GM23338 (cell line): ENCODE results near the gene NXPH2. TPM values are rescaled to one million over a fixed set of nuclear protein-coding genes. Genes with fewer than 3 reads are reported as not detected.

Experiments used
- ATAC-seq: fragments of 200-7000 bp; cut with Tn5 transposase; 3 replicates; pipeline ENCODE4 v1.9.1; 2020
- DNase-seq: peaks from one replicate; pipeline ENCODE4 v3.0.0-alpha.2; 2015; ENCODE audit warnings: low spot score
- H2AFZ ChIP-seq: fragments of 200-600 bp; sonication (generic); 2 replicates; pipeline ENCODE4 v1.8.0; 2016; ENCODE audit warnings: antibody characterized with exemption, mild to moderate bottlenecking, moderate library complexity
- H3F3A ChIP-seq: fragments of 200-600 bp; sonication (generic); replicated peaks from 2 replicates; pipeline ENCODE4 v1.8.0; 2017; ENCODE audit warnings: antibody characterized with exemption, mixed run types, low read depth
- H3K27ac ChIP-seq: fragments of 200-600 bp; sonication (generic); 2 replicates; pipeline ENCODE4 v1.6.1; 2016; ENCODE audit warnings: low read depth
- H3K27me3 ChIP-seq: fragments of 200-600 bp; sonication (generic); 2 replicates; pipeline ENCODE4 v1.8.0; 2016; ENCODE audit warnings: mild to moderate bottlenecking, mixed run types, moderate library complexity; ENCODE audit not compliant: insufficient read depth
- H3K36me3 ChIP-seq: fragments of 200-600 bp; sonication (generic); 2 replicates; pipeline ENCODE4 v1.8.0; 2016; ENCODE audit warnings: mild to moderate bottlenecking; ENCODE audit not compliant: insufficient read depth
- H3K4me1 ChIP-seq: fragments of 200-600 bp; sonication (generic); 2 replicates; pipeline ENCODE4 v1.8.0; 2016; ENCODE audit warnings: mild to moderate bottlenecking, moderate library complexity; ENCODE audit not compliant: insufficient read depth
- H3K4me2 ChIP-seq: fragments of 200-600 bp; sonication (generic); 2 replicates; pipeline ENCODE4 v1.7.1; 2017; ENCODE audit warnings: mixed run types
- H3K4me3 ChIP-seq: fragments of 200-600 bp; sonication (generic); 2 replicates; pipeline ENCODE4 v1.6.1; 2016; ENCODE audit warnings: mixed run types
- H3K79me2 ChIP-seq: fragments of 200-600 bp; sonication (generic); replicated peaks from 2 replicates; pipeline ENCODE4 v1.8.0; 2017; ENCODE audit warnings: mild to moderate bottlenecking; ENCODE audit not compliant: insufficient read depth
- H3K9me2 ChIP-seq: fragments of 200-600 bp; sonication (generic); 2 replicates; pipeline ENCODE4 v1.8.0; 2017; ENCODE audit not compliant: insufficient read depth
- H4K20me1 ChIP-seq: fragments of 200-600 bp; sonication (generic); replicated peaks from 2 replicates; pipeline ENCODE4 v1.8.0; 2017; ENCODE audit warnings: mild to moderate bottlenecking; ENCODE audit not compliant: insufficient read depth
- H3K27ac Mint-ChIP-seq: 2 replicates; pipeline ENCODE4 v1.8.0; 2020; ENCODE audit warnings: inconsistent platforms, mild to moderate bottlenecking, moderate library complexity, mixed read lengths
- H3K27me3 Mint-ChIP-seq: 3 replicates; pipeline ENCODE4 v1.8.0; 2022; ENCODE audit warnings: low read depth, mild to moderate bottlenecking, moderate library complexity, mixed read lengths, inconsistent platforms; ENCODE audit not compliant: insufficient read depth, poor library complexity
- H3K36me3 Mint-ChIP-seq: 3 replicates; pipeline ENCODE4 v1.8.0; 2021; ENCODE audit warnings: low read depth, mild to moderate bottlenecking, inconsistent platforms, moderate library complexity, mixed read lengths
- H3K4me1 Mint-ChIP-seq: 3 replicates; pipeline ENCODE4 v1.8.0; 2020; ENCODE audit warnings: mild to moderate bottlenecking, inconsistent platforms, mixed read lengths
- H3K4me3 Mint-ChIP-seq: 3 replicates; pipeline ENCODE4 v1.8.0; 2021; ENCODE audit warnings: moderate library complexity, mild to moderate bottlenecking, inconsistent platforms, mixed read lengths
- H3K9me3 Mint-ChIP-seq: 3 replicates; pipeline ENCODE4 v1.8.0; 2020; ENCODE audit warnings: moderate library complexity, mild to moderate bottlenecking, inconsistent platforms, mixed read lengths
- CREB1 ChIP-seq: fragments of 250-450 bp; sonication (Bioruptor Pico); IDR thresholded peaks from 2 replicates; pipeline ENCODE4 v1.5.0; 2020; ENCODE audit warnings: low read depth, mild to moderate bottlenecking, moderate library complexity
- NANOG ChIP-seq: IDR thresholded peaks from 2 replicates; pipeline ENCODE4 v1.6.1; 2016; ENCODE audit warnings: antibody characterized with exemption, borderline replicate concordance
- STAT1 ChIP-seq: IDR thresholded peaks from one replicate; pipeline ENCODE4 v1.6.1; 2016; ENCODE audit warnings: antibody characterized with exemption; ENCODE audit not compliant: unreplicated experiment
- ZNF114 ChIP-seq: fragments of 250-450 bp; sonication (Bioruptor Pico); IDR thresholded peaks from 2 replicates; pipeline ENCODE4 v1.5.0; 2020; ENCODE audit warnings: mild to moderate bottlenecking, moderate library complexity
- ZNF331 ChIP-seq: fragments of 250-450 bp; sonication (Bioruptor Pico); IDR thresholded peaks from 2 replicates; pipeline ENCODE4 v1.5.0; 2020; ENCODE audit warnings: low read depth, mild to moderate bottlenecking, moderate library complexity
- polyA plus RNA-seq: library from polyadenylated mRNA; unstranded; fragments of >200 nt; fragmentation: Nextera tagmentation; extraction: Ambion mirVana; gene quantifications from 2 replicates; pipeline ENCODE4 v1.2.1, GENCODE V29; 2016
- total RNA-seq: library from RNA; depleted of rRNA; stranded (reverse); fragments of >200 nt; shearing (Covaris generic); gene quantifications from 2 replicates; pipeline ENCODE4 v1.2.3, GENCODE V29; 2014
- TF ChIP-seq, protein P1 (sequence below): IDR thresholded peaks from one replicate; pipeline ENCODE4 v1.6.1; 2018; ENCODE audit warnings: antibody characterized with exemption; ENCODE audit not compliant: unreplicated experiment
- TF ChIP-seq, protein P2 (sequence below): fragments of 250-450 bp; sonication (Bioruptor Pico); IDR thresholded peaks from 2 replicates; pipeline ENCODE4 v1.5.0; 2020; ENCODE audit warnings: mild to moderate bottlenecking, moderate library complexity

Gene NXPH2
- total and polyA plus RNA-seq, 2 experiments from 2014 or later = 2.7 to 8.3 TPM

DNA sequence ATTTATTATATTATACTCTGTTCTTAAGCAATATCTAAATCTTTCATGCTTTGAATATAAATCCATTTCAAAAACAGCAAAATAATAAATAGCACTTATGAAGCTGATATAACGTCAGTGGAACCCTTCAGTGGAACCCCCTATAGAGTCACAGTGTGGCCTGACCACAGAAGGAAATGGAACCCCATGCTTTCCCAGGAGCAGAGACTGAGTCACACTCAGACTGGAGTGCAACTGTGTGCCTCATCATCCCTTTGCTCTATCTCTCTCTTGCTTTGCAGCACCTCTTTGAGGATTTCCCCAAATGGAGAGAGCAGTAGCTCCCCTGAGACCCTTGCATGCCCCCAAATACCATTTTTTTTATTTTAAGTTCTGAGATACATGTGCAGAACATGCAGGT is 13.1 kb downstream of the NXPH2 start (continued):
- TF ChIP-seq, protein P1, sequence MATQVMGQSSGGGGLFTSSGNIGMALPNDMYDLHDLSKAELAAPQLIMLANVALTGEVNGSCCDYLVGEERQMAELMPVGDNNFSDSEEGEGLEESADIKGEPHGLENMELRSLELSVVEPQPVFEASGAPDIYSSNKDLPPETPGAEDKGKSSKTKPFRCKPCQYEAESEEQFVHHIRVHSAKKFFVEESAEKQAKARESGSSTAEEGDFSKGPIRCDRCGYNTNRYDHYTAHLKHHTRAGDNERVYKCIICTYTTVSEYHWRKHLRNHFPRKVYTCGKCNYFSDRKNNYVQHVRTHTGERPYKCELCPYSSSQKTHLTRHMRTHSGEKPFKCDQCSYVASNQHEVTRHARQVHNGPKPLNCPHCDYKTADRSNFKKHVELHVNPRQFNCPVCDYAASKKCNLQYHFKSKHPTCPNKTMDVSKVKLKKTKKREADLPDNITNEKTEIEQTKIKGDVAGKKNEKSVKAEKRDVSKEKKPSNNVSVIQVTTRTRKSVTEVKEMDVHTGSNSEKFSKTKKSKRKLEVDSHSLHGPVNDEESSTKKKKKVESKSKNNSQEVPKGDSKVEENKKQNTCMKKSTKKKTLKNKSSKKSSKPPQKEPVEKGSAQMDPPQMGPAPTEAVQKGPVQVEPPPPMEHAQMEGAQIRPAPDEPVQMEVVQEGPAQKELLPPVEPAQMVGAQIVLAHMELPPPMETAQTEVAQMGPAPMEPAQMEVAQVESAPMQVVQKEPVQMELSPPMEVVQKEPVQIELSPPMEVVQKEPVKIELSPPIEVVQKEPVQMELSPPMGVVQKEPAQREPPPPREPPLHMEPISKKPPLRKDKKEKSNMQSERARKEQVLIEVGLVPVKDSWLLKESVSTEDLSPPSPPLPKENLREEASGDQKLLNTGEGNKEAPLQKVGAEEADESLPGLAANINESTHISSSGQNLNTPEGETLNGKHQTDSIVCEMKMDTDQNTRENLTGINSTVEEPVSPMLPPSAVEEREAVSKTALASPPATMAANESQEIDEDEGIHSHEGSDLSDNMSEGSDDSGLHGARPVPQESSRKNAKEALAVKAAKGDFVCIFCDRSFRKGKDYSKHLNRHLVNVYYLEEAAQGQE = no peak
- no peak for TF ChIP-seq NANOG
- no peak for TF ChIP-seq CREB1 (CRISPR knock-in tag)
- TF ChIP-seq, protein P2, sequence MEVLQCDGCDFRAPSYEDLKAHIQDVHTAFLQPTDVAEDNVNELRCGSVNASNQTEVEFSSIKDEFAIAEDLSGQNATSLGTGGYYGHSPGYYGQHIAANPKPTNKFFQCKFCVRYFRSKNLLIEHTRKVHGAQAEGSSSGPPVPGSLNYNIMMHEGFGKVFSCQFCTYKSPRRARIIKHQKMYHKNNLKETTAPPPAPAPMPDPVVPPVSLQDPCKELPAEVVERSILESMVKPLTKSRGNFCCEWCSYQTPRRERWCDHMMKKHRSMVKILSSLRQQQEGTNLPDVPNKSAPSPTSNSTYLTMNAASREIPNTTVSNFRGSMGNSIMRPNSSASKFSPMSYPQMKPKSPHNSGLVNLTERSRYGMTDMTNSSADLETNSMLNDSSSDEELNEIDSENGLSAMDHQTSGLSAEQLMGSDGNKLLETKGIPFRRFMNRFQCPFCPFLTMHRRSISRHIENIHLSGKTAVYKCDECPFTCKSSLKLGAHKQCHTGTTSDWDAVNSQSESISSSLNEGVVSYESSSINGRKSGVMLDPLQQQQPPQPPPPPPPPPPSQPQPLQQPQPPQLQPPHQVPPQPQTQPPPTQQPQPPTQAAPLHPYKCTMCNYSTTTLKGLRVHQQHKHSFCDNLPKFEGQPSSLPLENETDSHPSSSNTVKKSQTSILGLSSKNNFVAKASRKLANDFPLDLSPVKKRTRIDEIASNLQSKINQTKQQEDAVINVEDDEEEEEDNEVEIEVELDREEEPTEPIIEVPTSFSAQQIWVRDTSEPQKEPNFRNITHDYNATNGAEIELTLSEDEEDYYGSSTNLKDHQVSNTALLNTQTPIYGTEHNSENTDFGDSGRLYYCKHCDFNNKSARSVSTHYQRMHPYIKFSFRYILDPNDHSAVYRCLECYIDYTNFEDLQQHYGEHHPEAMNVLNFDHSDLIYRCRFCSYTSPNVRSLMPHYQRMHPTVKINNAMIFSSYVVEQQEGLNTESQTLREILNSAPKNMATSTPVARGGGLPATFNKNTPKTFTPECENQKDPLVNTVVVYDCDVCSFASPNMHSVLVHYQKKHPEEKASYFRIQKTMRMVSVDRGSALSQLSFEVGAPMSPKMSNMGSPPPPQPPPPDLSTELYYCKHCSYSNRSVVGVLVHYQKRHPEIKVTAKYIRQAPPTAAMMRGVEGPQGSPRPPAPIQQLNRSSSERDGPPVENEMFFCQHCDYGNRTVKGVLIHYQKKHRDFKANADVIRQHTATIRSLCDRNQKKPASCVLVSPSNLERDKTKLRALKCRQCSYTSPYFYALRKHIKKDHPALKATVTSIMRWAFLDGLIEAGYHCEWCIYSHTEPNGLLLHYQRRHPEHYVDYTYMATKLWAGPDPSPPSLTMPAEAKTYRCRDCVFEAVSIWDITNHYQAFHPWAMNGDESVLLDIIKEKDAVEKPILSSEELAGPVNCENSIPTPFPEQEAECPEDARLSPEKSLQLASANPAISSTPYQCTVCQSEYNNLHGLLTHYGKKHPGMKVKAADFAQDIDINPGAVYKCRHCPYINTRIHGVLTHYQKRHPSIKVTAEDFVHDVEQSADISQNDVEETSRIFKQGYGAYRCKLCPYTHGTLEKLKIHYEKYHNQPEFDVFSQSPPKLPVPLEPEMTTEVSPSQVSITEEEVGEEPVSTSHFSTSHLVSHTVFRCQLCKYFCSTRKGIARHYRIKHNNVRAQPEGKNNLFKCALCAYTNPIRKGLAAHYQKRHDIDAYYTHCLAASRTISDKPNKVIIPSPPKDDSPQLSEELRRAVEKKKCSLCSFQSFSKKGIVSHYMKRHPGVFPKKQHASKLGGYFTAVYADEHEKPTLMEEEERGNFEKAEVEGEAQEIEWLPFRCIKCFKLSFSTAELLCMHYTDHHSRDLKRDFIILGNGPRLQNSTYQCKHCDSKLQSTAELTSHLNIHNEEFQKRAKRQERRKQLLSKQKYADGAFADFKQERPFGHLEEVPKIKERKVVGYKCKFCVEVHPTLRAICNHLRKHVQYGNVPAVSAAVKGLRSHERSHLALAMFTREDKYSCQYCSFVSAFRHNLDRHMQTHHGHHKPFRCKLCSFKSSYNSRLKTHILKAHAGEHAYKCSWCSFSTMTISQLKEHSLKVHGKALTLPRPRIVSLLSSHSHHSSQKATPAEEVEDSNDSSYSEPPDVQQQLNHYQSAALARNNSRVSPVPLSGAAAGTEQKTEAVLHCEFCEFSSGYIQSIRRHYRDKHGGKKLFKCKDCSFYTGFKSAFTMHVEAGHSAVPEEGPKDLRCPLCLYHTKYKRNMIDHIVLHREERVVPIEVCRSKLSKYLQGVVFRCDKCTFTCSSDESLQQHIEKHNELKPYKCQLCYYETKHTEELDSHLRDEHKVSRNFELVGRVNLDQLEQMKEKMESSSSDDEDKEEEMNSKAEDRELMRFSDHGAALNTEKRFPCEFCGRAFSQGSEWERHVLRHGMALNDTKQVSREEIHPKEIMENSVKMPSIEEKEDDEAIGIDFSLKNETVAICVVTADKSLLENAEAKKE (CRISPR knock-in tag) = no peak
- TF ChIP-seq ZNF114 = no peak
- TF ChIP-seq STAT1 = no peak

DNA sequence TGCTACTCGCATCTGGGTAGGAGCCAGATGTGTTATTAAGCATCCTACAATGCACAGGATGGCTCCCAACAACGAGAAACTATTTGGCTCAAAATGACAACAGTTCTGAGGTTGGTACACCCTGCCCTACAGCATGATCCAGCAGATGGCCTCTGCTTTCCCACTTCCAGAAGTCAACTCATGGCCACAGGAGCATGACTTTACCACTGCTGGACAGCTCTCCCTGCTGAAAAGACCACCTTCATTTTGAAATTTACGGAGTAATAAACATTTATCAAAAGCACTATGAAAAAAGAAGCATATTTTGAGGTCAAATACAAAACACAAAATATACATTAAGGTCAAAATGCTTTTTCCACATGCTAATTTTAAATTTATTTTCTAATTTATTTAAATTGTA is 13.7 kb downstream of the NXPH2 start:
- no peak overlapping the region for H3K4me3 Mint-ChIP-seq
- no peaks in the 10 kb centered on the region for H3K36me3 ChIP-seq

More for the DNA sequence above, 13.7 kb downstream of the NXPH2 start:
- H3K9me3 Mint-ChIP-seq = no peaks in the 10 kb centered on the region
- peaks cover 38% of the 10 kb centered on the region for H3K4me1 Mint-ChIP-seq
- H3K27ac Mint-ChIP-seq = no peak overlapping the region
- no peaks in the 10 kb centered on the region for H4K20me1 ChIP-seq
- no peak overlapping the region for H2AFZ ChIP-seq
- peaks cover 50% of the 10 kb centered on the region for H3K4me1 ChIP-seq
- H3K27me3 ChIP-seq = no peaks in the 10 kb centered on the region
- H3K9me2 ChIP-seq = no peaks in the 10 kb centered on the region
- H3F3A ChIP-seq = no peaks in the 10 kb centered on the region
- H3K4me2 ChIP-seq = no peak overlapping the region
- ATAC-seq (no peak), DNase-seq (no peak)
- H3K27me3 Mint-ChIP-seq = peaks cover 2% of the 10 kb centered on the region
- TF ChIP-seq, protein P1 = peak; percentile 52
- no peak for TF ChIP-seq ZNF331
- H3K4me3 ChIP-seq = no peak overlapping the region
- H3K36me3 Mint-ChIP-seq = no peaks in the 10 kb centered on the region
- H3K27ac ChIP-seq = no peak overlapping the region
- H3K79me2 ChIP-seq = peaks cover 55% of the 10 kb centered on the region
